IMR-90 (cell line): ENCODE data around the gene ASXL3.

ENCODE experiments used
- CEBPB ChIP-seq: IDR thresholded peaks from 2 replicates; pipeline ENCODE4 v1.6.1; 2012; ENCODE audit warnings: low read depth, low read length, improper control_type of control experiment
- MAZ ChIP-seq: IDR thresholded peaks from 2 replicates; pipeline ENCODE4 v1.6.1; 2012; ENCODE audit warnings: low read depth, mild to moderate bottlenecking, low read length, improper control_type of control experiment, moderate library complexity, borderline replicate concordance
- MXI1 ChIP-seq: IDR thresholded peaks from 2 replicates; pipeline ENCODE4 v1.6.1; 2012; ENCODE audit warnings: low read depth, mild to moderate bottlenecking, low read length, moderate library complexity, borderline replicate concordance
- NFE2L2 ChIP-seq: fragments of 150-350 bp; IDR thresholded peaks from 2 replicates; pipeline ENCODE4 v1.6.1; 2016; ENCODE audit warnings: low read depth, mild to moderate bottlenecking, low read length
- POLR2A ChIP-seq: IDR thresholded peaks from 2 replicates; pipeline ENCODE4 v1.6.1; 2012; ENCODE audit warnings: mild to moderate bottlenecking, low read depth, low read length
- RAD21 ChIP-seq: IDR thresholded peaks from 2 replicates; pipeline ENCODE4 v1.6.1; 2012; ENCODE audit warnings: low read length, improper control_type of control experiment
- RCOR1 ChIP-seq: IDR thresholded peaks from 2 replicates; pipeline ENCODE4 v1.6.1; 2012; ENCODE audit warnings: mild to moderate bottlenecking, low read length, improper control_type of control experiment; ENCODE audit not compliant: insufficient replicate concordance
- RFX5 ChIP-seq: IDR thresholded peaks from 2 replicates; pipeline ENCODE4 v1.8.0; 2012; ENCODE audit warnings: low read depth, mild to moderate bottlenecking, low read length, moderate library complexity
- SMC3 ChIP-seq: fragments of 150-350 bp; IDR thresholded peaks from 2 replicates; pipeline ENCODE4 v1.6.1; 2016; ENCODE audit warnings: low read depth, mild to moderate bottlenecking, antibody characterized with exemption, low read length, moderate library complexity
- TF ChIP-seq, protein P1 (sequence below): conservative IDR thresholded peaks from 2 replicates; pipeline ENCODE4 v1.5.1; 2012; ENCODE audit warnings: mild to moderate bottlenecking, low read depth, low read length, improper control_type of control experiment
- TF ChIP-seq, protein P2 (sequence below): fragments of 150-350 bp; IDR thresholded peaks from 2 replicates; pipeline ENCODE4 v1.6.1; 2017; ENCODE audit warnings: mild to moderate bottlenecking, antibody characterized with exemption, low read length, low read depth

DNA sequence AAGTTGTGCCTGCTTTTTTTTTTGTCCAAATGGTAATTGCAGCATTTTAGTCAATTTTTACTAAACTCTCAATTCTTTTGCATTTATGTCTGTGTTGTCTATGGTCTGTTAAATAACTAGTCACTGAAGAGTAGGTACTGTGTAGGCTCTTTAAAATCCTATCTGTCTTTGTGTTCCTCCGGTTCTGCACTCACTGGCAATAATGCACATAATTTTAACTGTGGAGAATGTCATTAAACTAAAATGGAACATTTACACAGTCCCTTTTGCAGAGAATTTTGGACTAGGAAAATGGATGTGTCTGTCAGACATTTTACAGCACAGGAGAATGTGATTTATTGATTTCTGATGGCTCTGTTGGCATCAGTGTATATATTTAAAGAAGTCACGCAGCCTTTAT is 116.6 kb downstream of the ASXL3 start:
- TF ChIP-seq, protein P1, sequence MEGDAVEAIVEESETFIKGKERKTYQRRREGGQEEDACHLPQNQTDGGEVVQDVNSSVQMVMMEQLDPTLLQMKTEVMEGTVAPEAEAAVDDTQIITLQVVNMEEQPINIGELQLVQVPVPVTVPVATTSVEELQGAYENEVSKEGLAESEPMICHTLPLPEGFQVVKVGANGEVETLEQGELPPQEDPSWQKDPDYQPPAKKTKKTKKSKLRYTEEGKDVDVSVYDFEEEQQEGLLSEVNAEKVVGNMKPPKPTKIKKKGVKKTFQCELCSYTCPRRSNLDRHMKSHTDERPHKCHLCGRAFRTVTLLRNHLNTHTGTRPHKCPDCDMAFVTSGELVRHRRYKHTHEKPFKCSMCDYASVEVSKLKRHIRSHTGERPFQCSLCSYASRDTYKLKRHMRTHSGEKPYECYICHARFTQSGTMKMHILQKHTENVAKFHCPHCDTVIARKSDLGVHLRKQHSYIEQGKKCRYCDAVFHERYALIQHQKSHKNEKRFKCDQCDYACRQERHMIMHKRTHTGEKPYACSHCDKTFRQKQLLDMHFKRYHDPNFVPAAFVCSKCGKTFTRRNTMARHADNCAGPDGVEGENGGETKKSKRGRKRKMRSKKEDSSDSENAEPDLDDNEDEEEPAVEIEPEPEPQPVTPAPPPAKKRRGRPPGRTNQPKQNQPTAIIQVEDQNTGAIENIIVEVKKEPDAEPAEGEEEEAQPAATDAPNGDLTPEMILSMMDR = no peak
- TF ChIP-seq MAZ (no peak), NFE2L2 (no peak), RCOR1 (no peak), CEBPB (no peak), RAD21 (no peak), MXI1 (no peak), SMC3 (no peak), POLR2A (no peak), RFX5 (no peak)
- TF ChIP-seq, protein P2, sequence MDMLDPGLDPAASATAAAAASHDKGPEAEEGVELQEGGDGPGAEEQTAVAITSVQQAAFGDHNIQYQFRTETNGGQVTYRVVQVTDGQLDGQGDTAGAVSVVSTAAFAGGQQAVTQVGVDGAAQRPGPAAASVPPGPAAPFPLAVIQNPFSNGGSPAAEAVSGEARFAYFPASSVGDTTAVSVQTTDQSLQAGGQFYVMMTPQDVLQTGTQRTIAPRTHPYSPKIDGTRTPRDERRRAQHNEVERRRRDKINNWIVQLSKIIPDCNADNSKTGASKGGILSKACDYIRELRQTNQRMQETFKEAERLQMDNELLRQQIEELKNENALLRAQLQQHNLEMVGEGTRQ = no peak
